ENCODE measurements around the gene GRIN3B.

GRIN3B gene

GRCh38 chr19:1041272-1041834, 41.1 kb downstream of the GRIN3B start:
- Histone ChIP-seq H3K9me3 (replicated peaks in 1 of 11) (no peaks in the 10 kb centered on the region), H3K27ac (no peak overlapping the region), H3K9ac (peak overlapping the region in 5 of 11 experiments; percentile 16 to 36 (median 31); a peak in 8 of 22 replicates), H3K4me3 (peak overlapping the region in 8 of 10 experiments; percentile 0 to 75 (median 64); a peak in 13 of 20 replicates), H3K4me2 (peak overlapping the region; percentile 92 to 99 (median 95)), H3K27me3 (peaks cover 0 to 14% (median 6%) of the 10 kb centered on the region in 11 experiments; a peak in 11 of 22 replicates), H4K20me1 (peaks cover 6 to 32% (median 23%) of the 10 kb centered on the region in 11 experiments; a peak in 14 of 22 replicates), H3K36me3 (peaks cover 0 to 42% (median 0%) of the 10 kb centered on the region in 11 experiments; a peak in 4 of 22 replicates), H3K4me1 (peaks cover 51 to 87% (median 73%) of the 10 kb centered on the region in 10 experiments)
- TF ChIP-seq Cebpa-rat (IDR thresholded peaks at IDR 0.05) = no peak

- Histone ChIP-seq H3K4me2 (peak overlapping the region; percentile 92 to 99 (median 95)), H3K4me3 (peak overlapping the region in 1 of 10 experiments; percentile 70; a peak in 4 of 20 replicates), H3K9me3 (replicated peaks in 1 of 11) (no peaks in the 10 kb centered on the region; a peak in 1 of 22 replicates), H3K36me3 (peaks cover 0 to 43% (median 0%) of the 10 kb centered on the region in 11 experiments; a peak in 7 of 22 replicates), H3K27ac (no peak overlapping the region), H3K27me3 (peaks cover 0 to 7% (median 4%) of the 10 kb centered on the region in 11 experiments; a peak in 11 of 22 replicates), H3K4me1 (peaks cover 46 to 85% (median 71%) of the 10 kb centered on the region in 10 experiments), H4K20me1 (peaks cover 6 to 32% (median 23%) of the 10 kb centered on the region in 11 experiments; a peak in 14 of 22 replicates), H3K9ac (peak overlapping the region in 2 of 11 experiments; percentile 2 to 31; a peak in 4 of 22 replicates)
- no peak for TF ChIP-seq Cebpa-rat (IDR thresholded peaks at IDR 0.05)
Measured at GRCh38 chr19:1041835-1042685, 41.8 kb downstream of the GRIN3B start.

GRCh38 chr19:1042689-1043511, 42.7 kb downstream of the GRIN3B start:
- Histone ChIP-seq H3K9me3 (replicated peaks in 1 of 11) (no peaks in the 10 kb centered on the region; a peak in 1 of 22 replicates), H3K27ac (no peak overlapping the region), H3K27me3 (no peaks in the 10 kb centered on the region; a peak in 2 of 22 replicates), H3K36me3 (peaks cover 0 to 48% (median 0%) of the 10 kb centered on the region in 11 experiments; a peak in 7 of 22 replicates), H3K4me2 (peak overlapping the region in 10 of 11 experiments; percentile 92 to 99 (median 96); a peak in 17 of 22 replicates), H3K4me1 (peaks cover 38 to 80% (median 66%) of the 10 kb centered on the region in 10 experiments), H3K4me3 (no peak overlapping the region), H4K20me1 (peaks cover under 1 to 25% (median 22%) of the 10 kb centered on the region in 11 experiments; a peak in 14 of 22 replicates), H3K9ac (0 out of 22 replicates have a peak overlapping the region, but pooled peaks of 1 of the 11 experiments have one; percentile 2)
- no peak for TF ChIP-seq Cebpa-rat (IDR thresholded peaks at IDR 0.05)

- Histone ChIP-seq H3K9ac (no peak overlapping the region), H3K36me3 (peaks cover 0 to 54% (median 0%) of the 10 kb centered on the region in 11 experiments; a peak in 7 of 22 replicates), H3K27ac (no peak overlapping the region), H3K4me1 (peaks cover 22 to 62% (median 47%) of the 10 kb centered on the region in 10 experiments), H3K9me3 (replicated peaks in 1 of 11) (no peaks in the 10 kb centered on the region; a peak in 1 of 22 replicates), H3K27me3 (no peaks in the 10 kb centered on the region), H4K20me1 (peaks cover 0 to 24% (median 15%) of the 10 kb centered on the region in 11 experiments; a peak in 13 of 22 replicates), H3K4me2 (no peak overlapping the region), H3K4me3 (no peak overlapping the region)
- TF ChIP-seq Cebpa-rat (IDR thresholded peaks at IDR 0.05) = no peak
Measured at GRCh38 chr19:1045247-1045603, 45.0 kb downstream of the GRIN3B start.

- Histone ChIP-seq H3K9ac (no peak overlapping the region), H3K4me3 (no peak overlapping the region), H3K4me2 (peak overlapping the region in 7 of 11 experiments; percentile 15 to 45 (median 32); a peak in 11 of 22 replicates), H3K27me3 (no peaks in the 10 kb centered on the region), H3K9me3 (replicated peaks in 1 of 11) (no peaks in the 10 kb centered on the region; a peak in 1 of 22 replicates), H3K36me3 (peaks cover 0 to 59% (median 0%) of the 10 kb centered on the region in 11 experiments; a peak in 7 of 22 replicates), H4K20me1 (peaks cover 0 to 23% (median 13%) of the 10 kb centered on the region in 11 experiments; a peak in 13 of 22 replicates), H3K4me1 (peaks cover 17 to 53% (median 37%) of the 10 kb centered on the region in 10 experiments), H3K27ac (no peak overlapping the region)
- no peak for TF ChIP-seq Cebpa-rat (IDR thresholded peaks at IDR 0.05)
Measured at GRCh38 chr19:1046117-1046626, 46.0 kb downstream of the GRIN3B start.

GRCh38 chr19:1046836-1047695, 46.8 kb downstream of the GRIN3B start:
- Histone ChIP-seq H3K27me3 (no peaks in the 10 kb centered on the region), H3K4me3 (no peak overlapping the region), H3K36me3 (peaks cover 0 to 61% (median 0%) of the 10 kb centered on the region in 11 experiments; a peak in 7 of 22 replicates), H3K27ac (no peak overlapping the region), H3K9ac (no peak overlapping the region), H4K20me1 (peaks cover 0 to 14% (median 4%) of the 10 kb centered on the region in 11 experiments; a peak in 11 of 22 replicates), H3K4me2 (peak overlapping the region in 4 of 11 experiments; percentile 5 to 49 (median 38); a peak in 5 of 22 replicates), H3K4me1 (peaks cover 8 to 44% (median 28%) of the 10 kb centered on the region in 10 experiments; a peak in 19 of 20 replicates), H3K9me3 (replicated peaks in 1 of 11) (no peaks in the 10 kb centered on the region; a peak in 1 of 22 replicates)
- TF ChIP-seq Cebpa-rat (IDR thresholded peaks at IDR 0.05) = no peak

- H3K27ac ChIP-seq = no peak overlapping the region
- H3K9ac ChIP-seq = no peak overlapping the region
- H3K27me3 ChIP-seq = no peaks in the 10 kb centered on the region
- H3K4me1 ChIP-seq = peaks cover 2 to 38% (median 23%) of the 10 kb centered on the region in 10 experiments; a peak in 18 of 20 replicates
- H3K9me3 ChIP-seq (replicated peaks in 1 of 11) = no peaks in the 10 kb centered on the region; a peak in 1 of 22 replicates
- H3K4me3 ChIP-seq = no peak overlapping the region
- no peak for TF ChIP-seq Cebpa-rat (IDR thresholded peaks at IDR 0.05)
- H4K20me1 ChIP-seq = peaks cover 0 to 9% (median 0%) of the 10 kb centered on the region in 11 experiments; a peak in 6 of 22 replicates
- H3K36me3 ChIP-seq = peaks cover 0 to 54% (median 0%) of the 10 kb centered on the region in 11 experiments; a peak in 7 of 22 replicates
- H3K4me2 ChIP-seq = no peak overlapping the region
Measured at GRCh38 chr19:1047696-1048147, 47.5 kb downstream of the GRIN3B start.

All from BLaER1 treated with 17β-estradiol and CSF1 and Interleukin-3, amounts not matched to agents 10 nM and 100 nM (cell line).